ENCODE results near the gene MTUS2.
A peak's percentile ranks its signal among the peaks of the same experiment; 100 is the strongest.

MTUS2 gene

DNA sequence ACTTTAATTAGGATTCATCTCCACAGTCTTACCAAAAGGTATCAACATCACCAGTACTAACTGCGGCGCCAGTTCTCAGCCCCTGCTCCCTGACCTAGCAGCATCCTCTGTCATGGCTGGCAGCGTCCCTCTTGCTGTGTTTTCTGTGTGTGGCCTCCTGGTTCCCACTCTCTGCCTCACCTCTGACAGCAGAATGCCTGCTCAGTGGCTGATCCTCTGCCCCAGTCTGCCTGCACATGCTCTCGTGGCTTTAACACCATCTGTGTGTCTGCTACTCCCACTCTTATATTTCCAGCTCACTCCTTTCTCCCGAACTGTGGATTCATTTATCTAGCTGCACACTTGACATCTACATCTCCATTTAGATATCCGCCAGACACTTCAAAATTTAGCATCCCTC is 341.5 kb downstream of the MTUS2 start:
- H3K27ac ChIP-seq, result no peak overlapping the region
- TF ChIP-seq, protein P1, sequence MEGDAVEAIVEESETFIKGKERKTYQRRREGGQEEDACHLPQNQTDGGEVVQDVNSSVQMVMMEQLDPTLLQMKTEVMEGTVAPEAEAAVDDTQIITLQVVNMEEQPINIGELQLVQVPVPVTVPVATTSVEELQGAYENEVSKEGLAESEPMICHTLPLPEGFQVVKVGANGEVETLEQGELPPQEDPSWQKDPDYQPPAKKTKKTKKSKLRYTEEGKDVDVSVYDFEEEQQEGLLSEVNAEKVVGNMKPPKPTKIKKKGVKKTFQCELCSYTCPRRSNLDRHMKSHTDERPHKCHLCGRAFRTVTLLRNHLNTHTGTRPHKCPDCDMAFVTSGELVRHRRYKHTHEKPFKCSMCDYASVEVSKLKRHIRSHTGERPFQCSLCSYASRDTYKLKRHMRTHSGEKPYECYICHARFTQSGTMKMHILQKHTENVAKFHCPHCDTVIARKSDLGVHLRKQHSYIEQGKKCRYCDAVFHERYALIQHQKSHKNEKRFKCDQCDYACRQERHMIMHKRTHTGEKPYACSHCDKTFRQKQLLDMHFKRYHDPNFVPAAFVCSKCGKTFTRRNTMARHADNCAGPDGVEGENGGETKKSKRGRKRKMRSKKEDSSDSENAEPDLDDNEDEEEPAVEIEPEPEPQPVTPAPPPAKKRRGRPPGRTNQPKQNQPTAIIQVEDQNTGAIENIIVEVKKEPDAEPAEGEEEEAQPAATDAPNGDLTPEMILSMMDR (conservative IDR thresholded peaks at IDR 0.05), result no peak

DNA sequence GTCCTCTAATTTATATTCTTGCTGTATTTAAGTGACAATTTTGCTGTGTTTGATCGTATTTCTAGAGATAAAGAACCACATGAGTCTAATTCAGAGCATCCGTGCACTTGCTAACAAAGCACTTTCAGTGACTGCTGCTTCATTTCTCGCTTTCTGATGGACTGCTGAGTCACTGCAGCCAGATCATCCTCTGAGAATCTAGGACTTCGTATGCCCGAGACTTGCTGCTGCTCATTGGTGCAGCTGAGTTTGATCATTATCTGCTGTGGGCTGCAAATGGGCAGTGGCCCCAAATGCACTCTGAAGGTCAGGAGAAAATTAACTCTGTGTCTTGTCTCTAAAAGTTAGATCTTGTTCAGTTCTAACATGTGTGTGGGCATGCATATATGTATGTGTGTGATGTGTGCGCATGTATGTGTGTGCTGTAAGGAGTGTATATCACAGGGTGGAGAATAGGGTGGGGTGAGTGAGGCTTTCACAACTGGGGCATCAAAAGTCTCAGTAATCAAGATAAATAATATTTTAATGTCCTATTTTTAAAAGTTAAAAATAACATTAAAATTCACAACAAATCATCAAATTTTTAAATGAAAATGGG is 342.6 kb downstream of the MTUS2 start:
- H3K27ac ChIP-seq, result no peak overlapping the region
- TF ChIP-seq, protein P1 (conservative IDR thresholded peaks at IDR 0.05), result no peak

DNA sequence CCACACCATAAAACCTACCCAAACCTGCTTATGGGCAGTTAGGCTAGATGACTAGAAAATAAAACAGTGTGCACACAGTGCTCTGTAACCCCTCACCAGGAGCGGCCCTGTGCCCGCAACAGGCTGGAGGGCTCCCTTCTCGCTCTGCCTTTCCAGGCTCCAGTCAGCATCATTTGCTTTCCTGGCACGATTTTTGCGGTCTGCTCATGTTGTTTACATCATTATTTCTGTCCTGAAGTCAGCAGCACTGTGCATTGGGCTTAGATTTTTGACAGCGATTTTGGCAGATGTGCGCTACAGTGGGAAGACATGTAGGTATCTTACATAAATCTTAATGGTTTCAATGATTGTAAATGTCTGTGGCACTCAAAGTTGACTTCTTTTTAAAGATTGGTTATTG is 344.0 kb downstream of the MTUS2 start:
- no peak overlapping the region for H3K27ac ChIP-seq
- TF ChIP-seq, protein P1 (conservative IDR thresholded peaks at IDR 0.05), result no peak

DNA sequence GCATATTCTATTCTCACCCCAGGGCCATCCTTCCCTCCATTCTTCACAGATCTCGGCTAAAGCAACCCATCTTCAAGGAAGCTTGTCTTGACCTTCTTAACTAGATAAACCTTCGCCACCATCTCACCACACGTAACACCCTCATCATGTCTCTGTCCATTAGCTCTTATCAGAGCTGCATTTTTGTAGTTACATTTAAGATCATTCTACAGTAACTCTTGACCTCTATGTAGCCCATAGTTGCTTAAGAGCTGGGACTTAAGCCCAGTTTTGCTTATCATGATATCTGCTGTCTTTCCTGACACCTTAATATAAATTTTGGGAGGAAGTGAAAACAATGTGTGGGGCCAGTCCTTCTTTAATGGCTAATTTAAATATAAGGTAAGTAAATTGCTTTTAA is 345.1 kb downstream of the MTUS2 start:
- no peak overlapping the region for H3K27ac ChIP-seq
- TF ChIP-seq, protein P1 (conservative IDR thresholded peaks at IDR 0.05), result no peak

DNA sequence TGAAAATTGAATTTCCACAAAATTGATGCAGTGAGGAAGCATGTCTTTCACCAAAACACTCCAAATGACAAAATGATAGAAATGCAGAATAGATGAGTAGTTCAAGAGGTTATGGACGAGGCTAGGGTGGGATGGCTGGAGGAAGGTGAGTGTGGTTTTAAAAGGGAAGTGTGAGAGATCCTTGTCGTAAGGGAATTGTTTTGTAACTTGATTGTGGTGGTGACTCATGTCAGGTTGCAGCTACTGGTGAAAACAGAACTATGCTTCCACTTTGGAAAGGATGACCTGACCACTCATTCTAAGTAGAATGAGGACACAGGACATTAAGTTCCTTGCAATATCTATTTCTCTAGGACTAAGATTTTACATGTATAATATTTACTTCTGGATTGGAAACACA is 345.7 kb downstream of the MTUS2 start:
- peak overlapping the region; percentile 68 for H3K27ac ChIP-seq
- TF ChIP-seq, protein P1 (conservative IDR thresholded peaks at IDR 0.05), result no peak

DNA sequence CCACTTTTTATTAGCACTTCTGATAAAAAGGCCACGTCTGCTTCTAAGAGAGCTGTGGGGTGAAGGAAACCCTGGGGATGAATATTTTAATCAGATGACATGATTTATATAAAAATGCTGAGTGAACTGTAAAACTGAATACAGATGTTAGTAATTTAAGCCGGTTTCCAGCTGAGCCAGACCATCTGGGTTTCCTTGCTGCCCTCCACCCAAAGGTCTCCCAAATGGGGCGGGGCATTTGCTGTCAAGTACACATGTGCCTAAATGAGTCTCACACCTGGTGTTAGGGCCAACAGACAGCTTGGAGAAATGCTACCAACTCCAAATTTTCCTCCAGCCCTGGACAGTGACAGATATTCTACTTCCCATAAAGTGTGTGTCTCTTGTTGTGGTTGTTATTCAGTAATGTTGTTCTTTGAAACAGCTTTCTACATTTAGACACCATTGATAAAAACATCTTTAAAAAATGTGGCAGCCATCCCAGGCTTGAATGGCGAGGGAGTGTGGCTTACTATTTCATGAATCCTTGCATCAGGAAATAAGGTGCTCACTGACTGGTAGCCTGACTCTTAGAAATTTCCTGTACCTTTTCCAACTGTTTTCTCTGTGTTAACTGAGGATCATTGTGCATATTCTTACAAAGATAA is 350.4 kb downstream of the MTUS2 start:
- H3K27ac ChIP-seq, result peak overlapping the region; percentile 80
- TF ChIP-seq, protein P1 (conservative IDR thresholded peaks at IDR 0.05), result no peak

DNA sequence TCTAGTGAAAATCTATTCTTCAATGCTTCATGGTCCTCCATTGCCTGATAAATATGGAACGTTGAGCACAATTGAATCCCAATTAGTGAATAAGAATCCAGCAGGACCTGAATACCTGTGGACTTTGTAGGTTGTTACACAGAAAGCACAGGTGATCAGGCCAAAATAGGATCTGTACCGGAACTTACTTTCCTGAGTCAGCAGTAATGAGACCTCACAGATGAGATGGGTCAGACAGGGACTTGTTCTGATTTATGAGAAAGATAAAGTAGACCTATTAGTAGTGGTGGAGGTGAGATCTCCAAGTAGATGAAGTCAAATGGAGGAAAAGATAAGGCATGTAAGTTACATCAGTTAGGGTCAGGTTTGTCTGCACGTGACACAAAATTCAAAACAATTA is 351.1 kb downstream of the MTUS2 start:
- TF ChIP-seq, protein P1 (conservative IDR thresholded peaks at IDR 0.05), result no peak

More for the DNA sequence above, 351.1 kb downstream of the MTUS2 start:
- H3K27ac ChIP-seq, result peak overlapping the region; percentile 80
